IPS DF 6.9 (cell line): ENCODE measurements around the gene PCDHA7.
"Not testable (repeated sequence)": the region's sequence is repeated elsewhere in the genome, so short reads cannot be mapped to it uniquely, and the experiment has no call there.

ENCODE experiments used
- DNase-seq: peaks from one replicate; pipeline ENCODE4 v3.0.0-alpha.2; 2013; ENCODE audit warnings: low read depth, low spot score
- H3K27ac ChIP-seq: one replicate; pipeline ENCODE4 v1.5.1; 2013; ENCODE audit warnings: low read length, control low read depth
- H3K27me3 ChIP-seq: 2 replicates; pipeline ENCODE4 v1.6.1; 2013; ENCODE audit warnings: mild to moderate bottlenecking, low read length; ENCODE audit not compliant: control insufficient read depth, insufficient read depth
- H3K36me3 ChIP-seq: 2 replicates; pipeline ENCODE4 v1.6.1; 2013; ENCODE audit warnings: low read length; ENCODE audit not compliant: control insufficient read depth, insufficient read depth
- H3K4me1 ChIP-seq: 2 replicates; pipeline ENCODE4 v1.6.1; 2013; ENCODE audit warnings: low read length; ENCODE audit not compliant: control insufficient read depth, insufficient read depth
- H3K4me3 ChIP-seq: 2 replicates; pipeline ENCODE4 v1.5.1; 2013; ENCODE audit warnings: mild to moderate bottlenecking, low read length
- H3K9me3 ChIP-seq: 2 replicates; pipeline ENCODE4 v1.6.1; 2013; ENCODE audit warnings: low read length, inconsistent platforms; ENCODE audit not compliant: control insufficient read depth, insufficient read depth
- WGBS: extraction: QIAGEN DNeasy Blood & Tissue Kit; methylation state at CpG from one replicate; pipeline ENCODE4 v1.1.7; 2013; ENCODE audit warnings: mixed read lengths, missing lambda C conversion rate; ENCODE audit not compliant: insufficient read length, insufficient coverage; 5-methylcytosine and 5-hydroxymethylcytosine counted together

PCDHA7 gene

DNA sequence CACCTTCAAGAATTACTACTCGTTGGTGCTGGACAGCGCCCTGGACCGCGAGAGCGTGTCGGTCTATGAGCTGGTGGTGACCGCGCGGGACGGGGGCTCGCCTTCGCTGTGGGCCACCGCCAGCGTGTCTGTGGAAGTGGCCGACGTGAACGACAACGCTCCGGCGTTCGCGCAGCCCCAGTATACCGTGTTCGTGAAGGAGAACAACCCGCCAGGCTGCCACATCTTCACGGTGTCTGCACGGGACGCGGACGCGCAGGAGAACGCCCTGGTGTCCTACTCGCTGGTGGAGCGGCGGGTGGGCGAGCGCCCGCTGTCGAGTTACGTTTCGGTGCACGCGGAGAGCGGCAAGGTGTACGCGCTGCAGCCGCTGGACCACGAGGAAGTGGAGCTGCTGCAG lies 11.1 kb upstream of the PCDHA7 start:
- not testable (repeated sequence) for H3K9me3 ChIP-seq, DNase-seq, H3K4me3 ChIP-seq, H3K4me1 ChIP-seq, H3K36me3 ChIP-seq, H3K27ac ChIP-seq, H3K27me3 ChIP-seq
- whole genome bisulfite sequencing = no CpG with 5 or more reads among the region's 48 CpGs

DNA sequence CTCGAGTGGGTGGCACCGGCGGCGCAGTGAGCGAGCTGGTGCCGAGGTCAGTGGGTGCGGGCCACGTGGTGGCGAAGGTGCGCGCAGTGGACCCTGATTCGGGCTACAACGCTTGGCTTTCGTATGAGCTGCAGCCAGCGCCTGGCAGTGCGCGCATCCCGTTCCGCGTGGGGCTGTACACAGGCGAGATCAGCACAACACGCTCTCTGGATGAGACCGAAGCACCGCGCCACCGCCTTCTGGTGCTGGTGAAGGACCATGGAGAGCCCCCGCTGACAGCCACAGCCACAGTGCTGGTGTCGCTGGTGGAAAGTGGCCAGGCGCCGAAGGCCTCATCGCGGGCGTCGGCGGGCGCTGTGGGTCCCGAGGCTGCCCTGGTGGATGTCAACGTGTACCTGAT lies 10.6 kb upstream of the PCDHA7 start:
- H3K27ac ChIP-seq = no peak overlapping the region
- DNase-seq = no peak
- H3K9me3 ChIP-seq = no peaks in the 10 kb centered on the region
- no peaks in the 10 kb centered on the region for H3K27me3 ChIP-seq
- no peak overlapping the region for H3K4me3 ChIP-seq
- no CpG with 5 or more reads among the region's 38 CpGs for WGBS
- no peaks in the 10 kb centered on the region for H3K36me3 ChIP-seq
- no peaks in the 10 kb centered on the region for H3K4me1 ChIP-seq

DNA sequence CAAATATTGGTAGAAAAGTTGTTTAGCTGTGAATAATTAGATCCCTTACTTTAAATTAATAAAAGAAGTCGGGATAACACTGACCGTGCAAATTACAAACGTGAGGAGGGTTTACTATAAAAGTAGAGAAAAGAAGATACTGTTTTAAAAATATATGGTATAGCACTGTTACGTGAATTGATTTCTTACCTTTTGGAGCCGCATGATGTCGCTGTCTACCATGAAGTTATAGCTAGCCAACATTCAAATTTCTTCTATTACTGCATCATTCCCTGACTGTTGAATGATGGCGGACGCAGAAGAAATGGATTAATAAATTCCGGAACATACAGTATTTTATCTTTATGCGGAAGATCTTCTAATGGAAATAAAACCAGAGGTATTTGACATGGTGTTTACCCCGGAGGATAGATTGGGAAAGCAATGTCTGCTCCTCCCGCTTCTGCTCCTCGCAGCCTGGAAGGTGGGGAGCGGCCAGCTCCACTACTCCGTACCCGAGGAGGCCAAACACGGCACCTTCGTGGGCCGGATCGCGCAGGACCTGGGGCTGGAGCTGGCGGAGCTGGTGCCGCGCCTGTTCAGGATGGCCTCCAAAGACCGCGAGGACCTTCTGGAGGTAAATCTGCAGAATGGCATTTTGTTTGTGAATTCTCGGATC lies 6.2 kb upstream of the PCDHA7 start, which contains the start of gene PCDHA6:
Gene PCDHA6, plus strand, starts transcription at position 257 of the 658 bp plus-strand sequence. Its CDS starts 132 bp downstream, at position 389.
- no peak within 1 kb of the TSS for H3K4me3 ChIP-seq
- H3K9me3 ChIP-seq = no peaks in the 10 kb centered on the region
- H3K36me3 ChIP-seq = no peaks in the 10 kb centered on the region
- H3K27me3 ChIP-seq = no peaks in the 10 kb centered on the region
- H3K27ac ChIP-seq = no peak within 1 kb of the TSS
- no peaks in the 10 kb centered on the region for H3K4me1 ChIP-seq
- no CpG with 5 or more reads among the region's 27 CpGs for WGBS
- no peak for DNase-seq

DNA sequence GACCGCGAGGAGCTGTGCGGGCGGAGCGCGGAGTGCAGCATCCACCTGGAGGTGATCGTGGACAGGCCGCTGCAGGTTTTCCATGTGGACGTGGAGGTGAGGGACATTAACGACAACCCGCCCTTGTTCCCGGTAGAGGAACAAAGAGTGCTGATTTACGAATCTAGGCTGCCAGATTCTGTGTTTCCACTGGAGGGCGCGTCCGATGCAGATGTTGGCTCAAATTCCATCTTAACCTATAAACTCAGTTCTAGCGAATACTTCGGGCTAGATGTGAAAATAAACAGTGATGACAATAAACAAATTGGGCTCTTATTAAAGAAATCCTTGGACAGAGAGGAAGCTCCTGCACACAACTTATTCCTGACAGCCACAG lies 5.7 kb upstream of the PCDHA7 start:
- Histone ChIP-seq H3K4me1 (no peaks in the 10 kb centered on the region), H3K27ac (no peak overlapping the region), H3K9me3 (no peaks in the 10 kb centered on the region), H3K4me3 (no peak overlapping the region), H3K27me3 (no peaks in the 10 kb centered on the region), H3K36me3 (no peaks in the 10 kb centered on the region)
- no CpG with 5 or more reads among the region's 18 CpGs for WGBS
- no peak for DNase-seq

DNA sequence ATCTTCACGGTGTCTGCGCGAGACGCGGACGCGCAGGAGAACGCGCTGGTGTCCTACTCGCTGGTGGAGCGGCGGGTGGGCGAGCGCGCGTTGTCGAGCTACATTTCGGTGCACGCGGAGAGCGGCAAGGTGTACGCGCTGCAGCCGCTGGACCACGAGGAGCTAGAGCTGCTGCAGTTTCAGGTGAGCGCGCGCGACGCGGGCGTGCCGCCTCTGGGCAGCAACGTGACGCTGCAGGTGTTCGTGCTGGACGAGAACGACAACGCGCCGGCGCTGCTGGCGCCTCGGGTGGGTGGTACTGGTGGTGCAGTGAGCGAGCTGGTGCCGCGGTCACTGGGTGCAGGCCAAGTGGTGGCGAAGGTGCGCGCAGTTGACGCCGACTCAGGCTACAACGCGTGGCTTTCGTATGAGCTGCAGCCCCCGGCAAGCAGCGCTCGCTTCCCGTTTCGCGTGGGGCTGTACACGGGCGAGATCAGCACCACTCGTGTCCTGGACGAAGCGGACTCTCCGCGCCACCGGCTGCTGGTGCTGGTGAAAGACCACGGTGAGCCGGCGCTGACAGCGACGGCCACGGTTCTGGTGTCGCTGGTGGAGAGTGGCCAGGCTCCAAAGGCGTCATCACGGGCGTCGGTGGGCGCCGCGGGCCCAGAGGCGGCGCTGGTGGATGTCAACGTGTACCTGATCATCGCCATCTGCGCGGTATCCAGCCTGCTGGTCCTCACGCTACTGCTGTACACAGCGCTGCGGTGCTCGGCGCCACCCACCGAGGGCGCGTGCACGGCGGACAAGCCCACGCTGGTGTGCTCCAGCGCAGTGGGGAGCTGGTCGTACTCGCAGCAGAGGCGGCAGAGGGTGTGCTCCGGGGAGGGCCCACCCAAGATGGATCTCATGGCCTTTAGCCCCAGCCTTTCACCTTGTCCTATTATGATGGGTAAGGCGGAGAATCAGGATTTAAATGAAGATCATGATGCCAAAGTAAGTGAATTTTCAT lies 4.3 kb upstream of the PCDHA7 start:
- WGBS = no CpG with 5 or more reads among the region's 106 CpGs
- not testable (repeated sequence) for H3K27ac ChIP-seq

DNA sequence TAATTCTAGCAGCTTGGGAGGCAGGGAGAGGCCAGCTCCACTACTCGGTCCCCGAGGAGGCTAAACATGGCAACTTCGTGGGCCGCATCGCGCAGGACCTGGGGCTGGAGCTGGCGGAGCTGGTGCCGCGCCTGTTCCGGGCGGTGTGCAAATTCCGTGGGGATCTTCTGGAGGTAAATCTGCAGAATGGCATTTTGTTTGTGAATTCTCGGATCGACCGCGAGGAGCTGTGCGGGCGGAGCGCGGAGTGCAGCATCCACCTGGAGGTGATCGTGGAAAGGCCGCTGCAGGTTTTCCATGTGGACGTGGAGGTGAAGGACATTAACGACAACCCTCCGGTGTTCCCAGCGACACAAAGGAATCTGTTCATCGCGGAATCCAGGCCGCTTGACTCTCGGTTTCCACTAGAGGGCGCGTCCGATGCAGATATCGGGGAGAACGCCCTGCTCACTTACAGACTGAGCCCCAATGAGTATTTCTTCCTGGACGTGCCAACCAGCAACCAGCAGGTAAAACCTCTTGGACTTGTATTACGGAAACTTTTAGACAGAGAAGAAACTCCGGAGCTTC lies 455 bp downstream of the PCDHA7 start:
- WGBS = no CpG with 5 or more reads among the region's 38 CpGs
- not testable (repeated sequence) for H3K9me3 ChIP-seq, H3K27me3 ChIP-seq, H3K36me3 ChIP-seq, H3K27ac ChIP-seq, H3K4me3 ChIP-seq, H3K4me1 ChIP-seq, DNase-seq

More for the DNA sequence above, 4.3 kb upstream of the PCDHA7 start:
- H3K4me3 ChIP-seq, H3K36me3 ChIP-seq, DNase-seq, H3K9me3 ChIP-seq, H3K4me1 ChIP-seq, H3K27me3 ChIP-seq: not testable (repeated sequence)

DNA sequence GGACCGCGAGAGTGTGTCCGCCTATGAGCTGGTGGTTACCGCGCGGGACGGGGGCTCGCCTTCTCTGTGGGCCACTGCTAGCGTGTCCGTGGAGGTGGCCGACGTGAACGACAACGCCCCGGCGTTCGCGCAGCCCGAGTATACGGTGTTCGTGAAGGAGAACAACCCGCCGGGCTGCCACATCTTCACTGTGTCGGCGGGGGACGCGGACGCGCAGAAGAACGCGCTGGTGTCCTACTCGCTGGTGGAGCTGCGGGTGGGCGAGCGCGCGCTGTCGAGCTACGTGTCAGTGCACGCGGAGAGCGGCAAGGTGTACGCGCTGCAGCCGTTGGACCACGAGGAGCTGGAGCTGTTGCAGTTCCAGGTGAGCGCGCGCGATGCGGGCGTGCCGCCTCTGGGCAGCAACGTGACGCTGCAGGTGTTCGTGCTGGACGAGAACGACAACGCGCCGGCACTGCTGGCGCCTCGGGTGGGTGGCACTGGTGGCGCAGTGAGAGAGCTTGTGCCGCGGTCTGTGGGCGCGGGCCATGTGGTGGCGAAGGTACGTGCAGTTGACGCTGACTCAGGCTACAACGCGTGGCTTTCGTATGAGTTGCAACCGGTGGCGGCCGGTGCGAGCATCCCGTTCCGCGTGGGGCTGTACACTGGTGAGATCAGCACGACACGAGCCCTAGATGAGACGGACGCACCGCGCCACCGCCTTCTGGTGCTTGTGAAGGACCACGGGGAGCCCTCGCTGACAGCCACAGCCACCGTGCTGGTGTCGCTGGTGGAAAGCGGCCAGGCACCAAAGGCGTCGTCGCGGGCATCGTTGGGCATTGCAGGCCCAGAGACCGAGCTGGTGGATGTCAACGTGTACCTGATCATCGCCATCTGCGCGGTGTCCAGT lies 1.8 kb downstream of the PCDHA7 start:
- Histone ChIP-seq H3K27ac (no peak overlapping the region), H3K36me3 (no peaks in the 10 kb centered on the region), H3K4me1 (no peaks in the 10 kb centered on the region), H3K9me3 (no peaks in the 10 kb centered on the region), H3K4me3 (no peak overlapping the region), H3K27me3 (no peaks in the 10 kb centered on the region)
- DNase-seq = no peak
- WGBS = no CpG with 5 or more reads among the region's 103 CpGs

DNA sequence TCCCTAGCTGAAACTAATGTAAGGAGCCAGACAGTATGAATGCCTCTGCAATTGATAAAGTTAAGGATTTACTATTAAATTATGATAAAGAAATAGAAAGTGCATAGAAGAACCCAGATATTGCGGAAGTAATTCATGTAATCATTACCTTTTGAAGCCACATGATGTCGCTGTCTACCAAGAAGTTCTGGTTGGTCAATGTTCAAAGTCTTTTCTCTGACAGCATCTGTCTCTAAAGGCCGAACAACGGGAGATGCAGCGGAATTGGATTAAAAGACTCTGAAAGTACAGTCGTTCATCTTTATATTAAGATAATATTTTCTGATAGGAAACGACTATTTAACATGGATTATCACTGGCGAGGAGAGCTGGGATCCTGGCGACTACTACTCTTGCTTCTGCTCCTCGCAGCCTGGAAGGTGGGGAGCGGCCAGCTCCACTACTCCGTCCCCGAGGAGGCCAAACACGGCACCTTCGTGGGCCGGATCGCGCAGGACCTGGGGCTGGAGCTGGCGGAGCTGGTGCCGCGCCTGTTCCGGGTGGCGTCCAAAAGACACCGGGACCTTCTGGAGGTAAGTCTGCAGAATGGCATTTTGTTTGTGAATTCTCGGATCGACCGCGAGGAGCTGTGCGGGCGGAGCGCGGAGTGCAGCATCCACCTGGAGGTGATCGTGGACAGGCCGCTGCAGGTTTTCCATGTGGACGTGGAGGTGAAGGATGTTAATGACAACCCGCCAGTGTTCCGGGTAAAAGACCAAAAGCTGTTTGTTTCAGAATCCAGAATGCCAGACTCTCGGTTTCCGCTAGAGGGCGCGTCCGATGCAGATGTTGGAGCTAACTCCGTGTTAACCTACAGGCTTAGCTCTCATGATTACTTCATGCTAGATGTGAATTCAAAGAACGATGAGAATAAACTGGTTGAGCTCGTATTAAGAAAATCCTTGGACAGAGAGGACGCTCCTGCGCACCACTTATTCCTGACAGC lies 7.2 kb downstream of the PCDHA7 start, which contains the start of gene PCDHA8:
Gene PCDHA8, plus strand, starts transcription at position 210 of the 985 bp plus-strand sequence. Its CDS starts 135 bp downstream, at position 345.
- Histone ChIP-seq H3K4me3 (peak within 1 kb of the TSS; percentile 37; the same call in 1 of the 2 replicates), H3K4me1 (0 out of 2 replicates have a peak, but pooled peaks cover 2% of the 10 kb centered on the region), H3K27ac (no peak within 1 kb of the TSS), H3K9me3 (no peaks in the 10 kb centered on the region), H3K36me3 (no peaks in the 10 kb centered on the region), H3K27me3 (no peaks in the 10 kb centered on the region)
- DNase-seq = no peak
- no CpG with 5 or more reads among the region's 47 CpGs for WGBS
